Pons (tissue), 1 donor: ENCODE results near the gene C3orf20.
"Not testable (repeated sequence)": the region's sequence is repeated elsewhere in the genome, so short reads cannot be mapped to it uniquely, and the experiment has no call there.

ENCODE experiments used
- DNase-seq: peaks from one replicate; pipeline ENCODE4 v3.0.0-alpha.2; 2016; ENCODE audit warnings: low spot score

C3orf20 gene

DNA sequence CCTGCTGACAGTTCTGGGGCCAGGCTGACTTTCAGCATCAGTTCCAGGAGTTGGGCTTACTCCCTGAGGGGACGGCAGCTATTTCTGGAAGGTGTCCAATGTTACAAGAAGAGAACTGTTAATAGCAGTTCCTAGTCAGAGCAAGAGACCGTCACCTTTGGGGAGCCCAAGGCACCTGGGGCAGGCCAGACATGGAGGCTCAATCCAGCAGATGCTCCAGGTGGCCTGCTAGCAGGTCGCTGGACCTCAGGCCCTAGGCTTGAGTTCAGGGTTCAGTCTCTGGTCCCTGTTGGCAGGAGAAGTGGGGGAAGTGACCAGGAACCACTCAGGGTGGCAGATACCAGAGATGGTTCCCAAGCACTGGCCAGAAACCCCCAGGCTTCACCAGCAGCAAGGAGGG, 25.9 kb downstream of the C3orf20 start:
- DNase-seq = no peak

DNA sequence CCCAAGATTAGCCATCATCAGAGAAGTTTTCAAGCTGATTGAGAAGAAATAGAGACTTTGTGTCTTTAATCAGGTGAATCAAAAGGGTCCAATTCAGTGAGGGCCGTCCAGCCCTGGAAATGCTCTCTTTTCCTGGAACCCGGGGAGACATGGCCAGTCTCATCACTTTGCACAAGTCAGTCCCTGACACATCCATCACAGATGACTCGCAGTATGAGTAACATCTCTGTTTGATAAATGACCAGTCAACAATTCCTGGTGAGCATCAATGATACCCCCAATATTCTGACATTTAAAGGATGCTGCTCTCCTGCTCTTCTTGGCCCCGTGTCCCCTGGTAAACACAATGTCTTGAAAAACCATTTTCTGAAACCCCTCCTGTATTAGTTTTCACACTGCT, 26.7 kb downstream of the C3orf20 start:
- no peak for DNase-seq

DNA sequence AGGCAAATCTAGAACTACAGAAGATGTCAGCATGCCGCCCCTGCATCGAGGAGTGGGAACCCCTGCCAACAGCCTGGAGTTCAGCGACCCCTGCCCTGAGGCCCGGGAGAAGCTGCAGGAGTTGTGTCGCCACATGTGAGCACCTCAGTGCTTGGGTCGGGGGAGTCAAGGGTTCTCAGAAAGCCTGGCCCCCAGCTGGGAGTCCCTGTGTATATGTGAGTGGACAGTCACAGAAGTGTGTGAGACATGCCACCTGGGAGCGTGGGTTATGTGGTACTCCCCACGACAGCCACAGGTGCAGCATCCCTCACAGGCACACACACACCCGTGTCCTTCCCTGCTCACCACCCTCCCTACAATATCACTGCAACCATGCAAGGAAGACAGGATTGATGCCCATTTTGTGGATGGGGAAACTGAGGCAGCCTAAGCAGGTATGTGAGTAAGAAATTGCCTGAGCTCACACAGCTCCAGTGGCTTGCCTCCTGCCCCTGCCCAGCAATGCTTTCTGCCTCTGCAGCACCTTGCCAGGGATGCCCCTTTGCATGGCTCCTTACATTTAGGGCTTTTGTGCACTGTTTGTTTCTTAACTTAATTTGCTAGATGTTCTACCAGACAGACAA, 28.3 kb downstream of the C3orf20 start:
- no peak for DNase-seq

DNA sequence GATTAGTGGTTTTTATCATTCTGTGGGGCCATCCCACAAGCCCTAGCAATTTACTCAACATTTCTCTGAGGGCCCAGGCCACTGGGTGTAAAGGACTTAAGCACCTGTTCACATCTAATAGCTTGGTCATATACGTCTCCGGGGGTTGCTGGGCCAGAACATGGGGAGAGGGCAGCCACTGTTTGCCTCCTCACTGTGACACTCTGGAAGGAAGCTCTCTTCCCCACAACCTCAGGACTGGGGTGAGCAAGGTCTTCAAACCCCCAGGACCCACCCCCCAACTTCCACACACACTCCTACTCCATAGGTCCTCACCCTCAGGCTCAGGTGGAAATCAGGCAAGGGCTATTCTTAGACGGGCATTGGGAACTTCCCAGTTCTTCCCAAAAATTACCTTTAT, 28.9 kb downstream of the C3orf20 start:
- DNase-seq = no peak

DNA sequence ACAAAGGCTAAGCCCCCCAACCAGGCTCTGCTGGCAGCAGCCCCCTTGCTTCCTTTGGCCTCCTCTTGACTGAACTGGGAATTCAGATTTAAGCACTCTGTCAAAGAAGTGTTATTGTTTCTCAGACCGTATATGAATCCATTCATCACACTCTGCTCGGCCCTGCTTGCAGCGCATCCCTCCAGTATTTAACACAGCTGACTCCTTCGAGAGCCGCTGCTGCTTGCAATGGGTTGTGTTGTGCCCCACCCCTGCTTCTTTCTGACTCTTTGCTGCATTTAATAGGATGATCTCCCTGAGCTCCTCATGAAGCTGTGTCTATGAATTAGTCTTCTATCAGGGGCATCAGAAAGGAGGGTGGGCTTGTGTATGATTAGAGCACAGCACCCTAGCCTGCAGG, 31.2 kb downstream of the C3orf20 start:
- no peak for DNase-seq

DNA sequence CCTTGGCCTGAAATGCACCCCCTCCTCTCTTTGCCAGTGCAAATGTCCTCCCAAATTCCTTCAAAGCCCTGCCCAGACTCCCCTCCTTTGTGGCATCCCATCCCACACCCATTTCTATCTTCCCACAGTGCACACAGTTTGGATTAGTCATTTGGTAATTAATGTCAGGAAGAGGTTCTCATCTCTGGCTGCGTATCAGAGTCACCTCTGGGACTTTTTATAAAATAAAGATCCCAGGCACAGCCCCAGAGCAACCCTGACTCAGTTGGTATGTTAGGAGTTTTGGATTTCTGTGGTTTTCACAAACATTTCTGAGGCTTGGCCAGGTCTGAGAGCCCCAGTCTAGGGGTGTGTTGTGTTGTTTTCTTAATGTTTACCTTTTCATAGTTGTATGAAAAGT, 41.6 kb downstream of the C3orf20 start:
- no peak for DNase-seq

DNA sequence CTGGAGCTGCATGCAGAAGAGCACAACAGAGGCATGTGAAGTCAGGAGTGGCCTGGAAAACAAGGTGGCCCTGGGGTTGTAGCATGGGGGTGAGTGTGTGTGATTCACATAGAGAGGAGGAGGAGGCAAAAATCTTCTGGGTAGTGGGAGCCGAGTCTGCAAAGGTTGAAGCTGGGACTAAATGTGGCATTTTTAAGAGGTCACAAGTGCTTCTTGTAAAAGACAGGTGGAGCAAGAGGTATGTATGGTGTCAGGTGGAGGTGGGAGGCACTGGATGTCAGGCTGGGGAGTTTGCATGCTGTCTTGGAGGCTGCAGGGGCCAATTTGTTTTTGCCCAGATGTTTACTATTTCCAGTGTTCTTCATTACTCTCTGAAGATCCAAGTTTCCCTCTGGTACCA, 42.4 kb downstream of the C3orf20 start:
- no peak for DNase-seq

DNA sequence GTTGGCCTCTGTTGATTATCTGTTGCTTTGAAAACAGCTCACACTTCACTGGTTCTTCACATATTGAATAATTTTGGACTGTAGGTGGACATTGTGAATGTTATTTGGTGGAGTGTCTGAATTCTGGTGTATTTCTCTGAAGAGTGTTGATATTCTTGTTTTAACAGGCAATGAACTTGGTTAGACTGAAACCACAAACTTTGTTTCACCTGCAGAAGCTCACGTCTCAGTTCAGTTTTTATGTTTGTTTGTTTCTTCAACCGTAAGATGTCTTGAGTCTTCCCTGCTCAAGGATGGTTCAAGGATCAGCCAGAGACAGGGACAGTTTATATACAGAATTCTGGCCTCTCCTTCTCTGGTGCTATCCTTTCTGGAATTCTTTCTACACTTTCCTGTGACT, 43.6 kb downstream of the C3orf20 start:
- no peak for DNase-seq

DNA sequence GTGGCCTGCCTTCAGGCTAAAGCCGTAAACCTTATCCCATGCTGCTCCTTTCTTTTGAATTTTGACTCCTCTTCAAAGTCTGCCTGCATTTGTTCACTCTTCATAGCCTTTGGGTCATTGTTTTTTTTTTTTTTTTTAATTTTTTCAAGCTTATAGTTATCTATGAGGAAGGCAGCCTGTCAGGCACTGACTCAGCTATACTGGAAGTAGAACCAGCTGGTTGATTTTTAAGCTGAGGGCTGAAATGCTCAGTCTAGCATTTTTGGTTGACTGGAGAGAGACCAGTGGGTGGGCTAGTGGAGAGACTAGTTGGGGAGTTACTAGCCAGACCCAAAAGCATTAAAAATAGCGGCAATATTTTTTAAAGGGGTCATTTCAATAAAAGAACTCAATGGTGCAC, 44.1 kb downstream of the C3orf20 start:
- DNase-seq = no peak

DNA sequence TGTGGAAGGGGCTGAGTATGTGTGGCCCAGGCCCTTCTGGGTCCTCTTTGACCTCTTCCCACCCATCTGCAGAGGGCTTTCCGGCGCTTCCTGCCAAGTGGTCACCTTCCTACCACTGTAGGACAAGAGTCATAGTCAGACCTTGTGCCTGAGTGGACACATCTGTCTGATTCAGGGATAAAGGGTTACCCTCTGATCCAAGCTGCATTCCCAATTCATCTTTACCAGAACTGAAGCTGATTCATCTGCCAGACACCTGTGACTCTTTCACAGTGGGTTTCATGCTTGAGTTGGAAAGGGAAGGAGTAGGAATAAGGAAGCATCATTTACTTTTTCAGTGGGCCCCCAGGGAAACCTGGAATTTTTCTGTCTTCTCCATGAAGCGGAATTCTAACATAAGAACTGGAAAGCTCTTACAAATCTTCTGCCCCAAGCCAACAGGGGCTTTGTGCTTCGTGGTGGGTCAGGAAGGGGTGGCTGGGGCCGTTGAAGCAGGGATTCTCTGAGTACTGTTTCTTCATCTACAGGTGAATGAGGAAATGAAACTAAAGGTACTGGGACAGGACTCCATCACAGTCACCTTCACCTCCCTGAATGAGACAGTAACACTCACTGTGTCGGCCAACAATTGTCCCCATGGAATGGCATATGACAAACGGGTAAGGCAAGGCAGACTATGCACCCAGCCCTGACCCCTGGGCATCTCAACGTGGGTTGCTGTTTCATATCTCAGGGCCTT, 46.4 kb downstream of the C3orf20 start:
- DNase-seq = no peak

DNA sequence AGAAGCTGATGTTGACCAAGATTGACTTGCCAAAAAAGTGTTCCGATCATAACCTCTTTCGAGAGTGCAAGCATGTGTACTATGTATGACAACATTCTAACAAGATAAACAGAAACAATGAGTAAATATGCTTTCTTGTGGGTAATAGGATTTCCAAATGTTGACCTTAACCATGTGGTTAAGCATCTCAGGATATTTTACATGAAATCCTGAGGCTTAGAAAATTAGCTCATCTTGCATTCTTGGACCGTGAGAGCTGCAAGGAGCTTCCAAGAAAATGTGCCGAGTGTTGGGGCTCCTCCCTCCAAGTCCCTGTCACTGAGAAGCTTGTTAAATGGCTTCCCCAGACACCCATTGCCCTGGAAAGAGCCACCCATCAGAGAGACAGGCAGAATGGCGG, 50.1 kb downstream of the C3orf20 start:
- no peak for DNase-seq

DNA sequence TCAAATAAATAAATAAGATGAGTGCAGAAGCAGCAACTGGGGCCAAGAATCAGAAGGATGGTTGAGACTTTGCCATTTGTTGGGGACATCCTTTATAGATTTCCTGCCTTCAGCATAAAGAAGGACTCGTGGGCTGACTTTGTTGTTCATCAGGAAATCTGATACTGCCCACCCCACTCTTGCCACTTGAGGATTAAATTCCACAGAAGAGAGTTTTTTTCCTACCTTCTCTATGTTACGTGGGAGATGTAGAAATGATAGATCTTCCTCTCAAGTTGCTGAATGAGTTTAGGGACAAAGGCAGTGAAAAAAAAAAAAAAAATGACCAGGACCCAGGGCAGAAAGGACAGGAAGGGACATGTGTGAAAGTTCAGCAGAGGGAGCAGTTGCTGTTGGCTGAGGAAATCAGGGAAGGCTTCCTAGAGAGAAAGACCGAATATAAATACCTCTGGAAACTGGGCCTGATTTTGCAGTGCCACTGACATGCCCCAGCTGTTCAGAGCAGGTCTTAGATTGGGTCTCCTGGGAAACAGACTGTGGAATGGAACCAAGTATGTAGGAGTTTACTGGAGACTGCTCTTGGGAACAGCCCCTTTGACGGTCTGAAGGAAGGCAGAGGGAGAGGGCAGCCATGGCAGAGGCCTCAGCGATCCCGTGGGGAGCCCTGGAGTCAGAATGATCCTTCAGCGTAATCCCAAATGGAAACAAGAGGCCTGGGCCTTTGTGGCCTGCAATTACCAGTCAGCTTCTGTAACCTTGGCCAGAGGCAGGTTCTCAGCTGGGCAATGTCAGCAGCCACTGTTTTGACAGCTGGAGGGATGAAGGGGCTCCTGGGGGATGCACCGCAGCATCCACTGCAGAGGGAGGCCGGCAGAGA, 50.9 kb downstream of the C3orf20 start:
- DNase-seq = no peak

DNA sequence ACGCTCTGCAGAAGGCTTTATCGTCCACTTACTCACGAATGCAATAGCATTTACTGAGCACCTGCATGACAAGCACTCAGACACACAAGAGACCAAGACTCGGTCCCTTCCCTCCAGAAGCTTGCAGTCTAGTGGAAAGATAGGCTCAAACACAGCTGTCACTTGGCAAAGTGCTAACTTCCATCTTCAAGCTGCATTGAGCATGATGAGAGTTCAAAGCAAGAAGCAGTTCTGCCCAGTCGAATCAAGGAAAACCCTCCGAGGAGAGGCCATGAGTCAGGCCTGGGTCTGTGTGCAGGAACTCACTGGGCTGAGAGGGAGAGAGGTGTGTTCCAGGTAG, 51.5 kb downstream of the C3orf20 start:
- no peak for DNase-seq

DNA sequence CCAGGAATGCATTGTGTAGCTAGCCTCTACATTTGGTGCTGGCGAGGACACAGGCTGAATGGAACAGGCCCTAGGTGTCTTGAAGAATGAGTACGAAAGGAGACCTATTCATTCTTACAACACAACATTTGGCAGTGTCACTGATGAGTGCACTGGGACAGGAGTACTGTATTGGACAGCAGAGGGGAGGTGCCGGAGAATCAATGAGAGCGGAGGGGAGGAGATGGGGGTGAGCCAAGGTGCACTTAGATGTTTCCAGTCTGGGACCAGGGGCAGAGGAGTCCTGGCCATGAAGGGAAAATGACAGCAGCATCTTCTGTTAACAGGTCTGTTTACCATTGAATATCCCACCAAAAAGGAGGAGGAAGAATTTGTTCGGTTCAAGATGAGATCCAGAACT, 53.2 kb downstream of the C3orf20 start:
- no peak for DNase-seq

DNA sequence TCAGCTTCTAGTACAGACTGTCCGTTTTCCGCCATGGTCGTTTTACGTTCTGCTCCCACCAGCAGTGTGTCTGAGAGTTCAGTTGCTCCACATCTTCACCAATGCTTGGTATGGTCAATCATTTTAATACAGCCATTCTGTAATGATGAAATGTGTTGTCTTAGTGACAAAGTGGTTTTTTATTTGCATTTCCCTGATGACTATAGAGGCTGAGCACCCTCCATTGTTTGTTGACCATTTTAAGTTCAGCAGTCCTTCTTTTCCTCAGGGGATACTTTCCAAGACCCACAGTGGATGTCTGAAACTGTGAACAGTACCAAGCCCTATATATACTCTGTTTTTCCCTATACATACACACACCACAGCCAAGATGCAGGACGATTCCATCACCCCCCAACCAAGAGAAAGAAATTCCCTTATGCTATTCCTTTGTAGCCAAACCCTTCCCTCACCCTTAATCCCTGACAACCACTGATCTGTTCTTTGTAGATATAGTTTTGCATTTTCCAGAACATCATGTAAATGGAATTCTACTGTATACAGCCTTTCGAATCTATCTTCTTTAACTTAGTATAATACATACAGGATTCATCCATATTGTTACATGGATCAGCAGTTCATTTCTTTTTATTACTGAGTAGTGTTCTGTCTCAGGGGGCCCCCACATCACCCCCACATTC, 55.9 kb downstream of the C3orf20 start:
- DNase-seq = no peak

DNA sequence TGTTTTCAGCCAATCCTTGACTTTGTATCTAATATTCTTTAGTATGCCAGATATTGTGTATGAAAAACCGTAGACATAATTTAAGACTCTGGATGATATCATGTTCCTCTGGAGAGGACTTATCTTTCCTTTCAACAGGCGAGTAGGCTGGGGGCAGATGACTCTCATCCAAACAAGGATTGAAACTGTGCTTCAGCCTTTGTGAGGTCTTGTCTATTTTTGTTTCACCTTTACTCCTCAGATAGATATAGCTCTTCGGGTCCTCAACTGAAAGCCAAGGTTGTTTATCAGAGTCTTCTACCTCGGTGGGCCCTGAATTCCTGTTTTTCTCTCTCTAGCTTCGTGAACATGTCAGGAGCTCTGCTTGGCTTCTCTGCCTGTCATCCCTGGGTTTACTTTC, 66.0 kb downstream of the C3orf20 start:
- no peak for DNase-seq

DNA sequence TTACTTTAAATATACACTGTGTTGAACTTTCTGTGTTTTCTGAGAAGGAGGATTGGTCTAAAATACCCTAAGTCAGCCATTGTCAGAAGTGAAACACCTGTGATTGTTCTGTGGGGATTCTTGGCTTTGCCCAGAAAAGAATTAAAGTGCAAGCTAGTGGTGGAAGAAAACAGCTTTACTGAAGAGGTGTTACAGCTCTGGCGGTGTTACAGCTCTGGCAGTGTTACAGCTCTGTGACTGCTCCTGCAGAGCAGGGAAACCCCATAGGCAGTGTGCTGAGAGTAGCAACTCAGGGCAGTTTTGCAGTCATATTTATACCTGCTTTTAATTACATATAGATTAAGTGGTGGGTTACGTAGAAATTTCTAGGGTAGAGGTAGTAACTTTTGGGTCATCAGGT, 66.6 kb downstream of the C3orf20 start:
- no peak for DNase-seq

DNA sequence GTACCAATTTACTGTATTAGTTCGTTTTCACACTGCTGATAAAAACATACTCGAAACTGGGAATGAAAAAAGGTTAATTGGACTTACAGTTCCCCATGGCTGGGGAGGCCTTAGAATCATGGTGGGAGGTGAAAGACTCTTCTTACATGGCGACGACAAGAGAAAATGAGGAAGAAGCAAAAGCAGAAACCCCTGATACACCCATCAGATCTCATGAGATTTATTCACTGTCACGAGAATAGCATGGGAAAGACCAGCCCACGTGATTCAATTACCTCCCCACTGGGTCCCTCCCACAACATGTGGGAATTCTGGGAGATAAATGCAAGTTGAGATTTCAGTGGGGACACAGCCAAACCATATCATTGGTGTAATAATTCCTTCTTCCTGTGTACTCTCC, 69.6 kb downstream of the C3orf20 start:
- DNase-seq = no peak

DNA sequence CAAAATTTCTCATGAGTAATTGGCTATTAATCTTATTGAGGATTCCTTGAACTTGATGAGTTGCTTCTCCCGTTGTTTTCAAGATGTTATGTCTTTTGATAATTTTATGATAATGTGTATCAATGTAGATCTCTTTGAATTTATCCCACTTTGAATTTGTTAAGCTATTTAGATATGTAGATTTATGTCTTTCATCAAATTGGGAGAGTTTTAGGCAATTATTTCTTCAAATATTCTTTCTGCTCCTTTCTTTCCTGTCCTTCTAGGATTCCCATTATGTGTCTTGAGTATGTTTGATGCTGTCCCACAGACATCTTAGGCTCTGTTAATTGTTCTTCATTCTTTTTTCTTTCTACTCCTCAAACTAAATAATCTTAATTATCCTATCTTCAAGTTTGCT, 75.7 kb downstream of the C3orf20 start:
- DNase-seq = no peak

DNA sequence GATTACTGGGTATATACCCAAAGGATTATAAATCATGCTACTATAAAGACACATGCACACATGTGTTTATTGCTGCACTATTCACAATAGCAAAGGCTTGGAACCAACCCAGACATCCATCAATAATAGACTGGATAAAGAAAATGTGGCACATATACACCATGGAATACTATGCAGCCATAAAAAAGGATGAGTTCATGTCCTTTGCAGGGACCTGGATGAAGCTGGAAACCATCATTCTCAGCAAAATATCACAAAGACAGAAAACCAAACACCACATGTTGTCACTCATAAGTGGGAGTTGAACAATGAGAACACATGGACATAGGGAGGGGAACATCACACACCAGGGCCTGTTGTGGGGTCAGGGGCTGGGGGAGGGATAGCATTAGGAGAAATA, 78.0 kb downstream of the C3orf20 start:
- not testable (repeated sequence) for DNase-seq

DNA sequence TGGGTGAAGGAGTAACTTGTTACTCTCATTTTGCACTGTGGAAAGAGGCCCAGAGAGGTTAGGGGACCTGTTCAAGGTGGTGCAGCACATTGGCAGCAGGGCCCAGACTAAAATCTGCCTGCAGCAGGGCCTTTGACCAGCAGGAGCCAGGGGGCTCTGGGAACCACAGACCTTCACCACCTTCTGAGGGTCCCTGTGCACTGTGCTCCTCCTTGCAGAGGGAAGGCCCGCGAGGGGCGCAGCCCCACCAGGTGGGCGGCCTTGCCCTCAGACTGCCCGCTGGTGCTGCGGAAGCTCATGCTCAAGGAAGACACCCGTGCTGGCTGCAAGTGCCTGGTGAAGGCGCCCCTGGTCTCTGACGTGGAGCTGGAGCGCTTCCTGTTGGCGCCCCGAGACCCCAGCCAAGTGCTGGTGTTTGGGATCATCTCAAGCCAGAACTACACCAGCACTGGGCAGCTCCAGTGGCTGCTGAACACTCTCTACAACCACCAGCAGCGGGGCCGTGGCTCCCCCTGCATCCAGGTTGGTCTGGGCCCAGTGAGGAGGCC, 82.3 kb downstream of the C3orf20 start:
- no peak for DNase-seq

DNA sequence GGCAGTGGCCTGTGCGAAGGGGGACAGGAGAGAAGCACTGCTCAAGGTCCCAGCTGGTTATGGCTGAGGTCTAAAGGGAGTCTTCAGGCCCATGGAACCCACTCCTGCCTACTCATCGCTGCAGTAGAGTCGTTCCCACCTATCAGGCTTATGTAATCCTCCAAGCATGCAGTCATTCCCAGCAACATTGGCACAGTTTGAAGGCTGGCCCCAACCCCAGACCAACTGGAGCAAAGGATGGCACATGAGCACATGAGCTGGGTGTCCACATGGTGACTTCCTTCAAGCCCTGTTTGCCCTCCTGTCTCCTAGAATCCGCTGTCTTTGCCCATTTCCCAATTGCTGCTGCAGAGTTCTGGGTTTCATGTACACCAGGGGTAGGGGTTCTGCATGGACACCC, 83.4 kb downstream of the C3orf20 start:
- DNase-seq = no peak
